Spleen (tissue), 13 donors: ENCODE results near the gene SPTLC1. TPM values are rescaled to one million over a fixed set of nuclear protein-coding genes. Genes with fewer than 3 reads are reported as not detected.

Source experiments
- DNase-seq: peaks from one replicate; pipeline ENCODE4 v3.0.0-alpha.2; 2020
- H3K27ac ChIP-seq, 8 donors: fragments of 200-600 bp; sonication (generic) in 7 of 8; 1 replicate in 4 of 8; 2 replicates in 4 of 8; pipeline versions ENCODE4 v1.5.0 to v1.8.0; 2016 to 2021; ENCODE audit warnings: inconsistent platforms in 4 of 8, mild to moderate bottlenecking in 4 of 8, moderate library complexity in 1 of 8
- H3K27me3 ChIP-seq, 7 donors: fragments of 200-600 bp; sonication (generic) in 6 of 7; replicated peaks in 1 of 7; 1 replicate in 4 of 7; 2 replicates in 3 of 7; pipeline versions ENCODE4 v1.5.0 to v1.8.0; 2016 to 2021; ENCODE audit warnings: inconsistent platforms in 3 of 7, mild to moderate bottlenecking in 1 of 7
- H3K36me3 ChIP-seq, 6 donors: fragments of 200-600 bp; sonication (generic) in 5 of 6; 1 replicate in 4 of 6; 2 replicates in 2 of 6; pipeline versions ENCODE4 v1.5.0 to v1.8.0; 2016 to 2021; ENCODE audit warnings: inconsistent platforms in 2 of 6
- H3K4me1 ChIP-seq, 6 donors: fragments of 200-600 bp; sonication (generic) in 5 of 6; 1 replicate in 3 of 6; 2 replicates in 3 of 6; pipeline versions ENCODE4 v1.5.0 to v1.8.0; 2016 to 2021; ENCODE audit warnings: inconsistent platforms in 3 of 6
- H3K4me3 ChIP-seq, 8 donors: fragments of 200-600 bp; sonication (generic) in 7 of 8; 1 replicate in 4 of 8; 2 replicates in 4 of 8; pipeline versions ENCODE4 v1.5.0 to v1.8.0; 2016 to 2021; ENCODE audit warnings: inconsistent platforms in 4 of 8, mild to moderate bottlenecking in 4 of 8, moderate library complexity in 2 of 8
- H3K9me3 ChIP-seq, 8 donors: fragments of 200-600 bp; sonication (generic) in 7 of 8; 1 replicate in 4 of 8; 2 replicates in 4 of 8; pipeline versions ENCODE4 v1.5.0 to v1.8.0; 2016 to 2021; ENCODE audit warnings: inconsistent platforms in 4 of 8
- CTCF ChIP-seq, 11 experiments: fragments of 200-600 bp in 7 of 11; fragments of 450-650 bp in 4 of 11; sonication (generic) in 4 of 11; IDR thresholded peaks in 8 of 11; conservative IDR thresholded peaks in 3 of 11; 1 replicate in 7 of 11; 2 replicates in 4 of 11; pipeline versions ENCODE4 v1.4.0 to v1.8.0; 2016 to 2021; ENCODE audit warnings: antibody characterized with exemption in 11 of 11, inconsistent platforms in 4 of 11, mild to moderate bottlenecking in 1 of 11
- POLR2A ChIP-seq, 3 donors: fragments of 450-650 bp; IDR thresholded peaks; one replicate each; pipeline ENCODE4 v1.5.1; 2017; ENCODE audit warnings: antibody characterized with exemption in 3 of 3, mild to moderate bottlenecking in 1 of 3
- POLR2AphosphoS5 ChIP-seq, 3 donors: sonication (generic); formaldehyde crosslinking; IDR thresholded peaks; one replicate each; pipeline ENCODE4 v1.5.1; 2017; ENCODE audit warnings: antibody characterized with exemption in 3 of 3
- WGBS, 5 donors: extraction: QIAGEN DNeasy Blood & Tissue Kit in 3 of 5; methylation state at CpG; one replicate each; pipeline versions ENCODE4 v1.1.5 to v1.1.7; 2013 to 2018; 5-methylcytosine and 5-hydroxymethylcytosine counted together
- intact Hi-C: fragments of 100-400 bp; cut with DNase I; formaldehyde crosslinking; loops from one replicate; pipeline ENCODE4 v1.15.0; 2023; ENCODE audit warnings: low total_unique reads
- long read RNA-seq, 2 donors: transcript quantifications; one replicate each; lab custom pipeline, GENCODE V29; 2026
- polyA plus RNA-seq, 3 donors: library from polyadenylated mRNA; stranded (reverse); fragments of 200-250 nt; gene quantifications; one replicate each; pipeline ENCODE4 v1.2.1, GENCODE V29; 2013
- total RNA-seq, 7 donors: library from RNA; depleted of rRNA in 3 of 7; stranded (reverse); fragments of >200 nt in 3 of 7; fragmentation: NEBNext Ultra II Directional in 4 of 7; extraction: Animal tissue kit (Norgen Biotek cat#: 25700) in 4 of 7; gene quantifications; one replicate each; pipeline versions ENCODE4 v1.1.0 to v1.2.1, GENCODE V29; 2016 to 2021
- donor health status: healthy with polysubstance abuse.
- donor health status: DM: no; HTN: no; CAD: no; lungs with moderate emphysema.
- donor health status: DM: no; HTN: no; CAD: no.
- donor health status: Bipolar disorder and iron deficiency.
- donor health status: healthy.
- donor health status: DM: no; HTN: no; CAD: no.
- donor health status: DM: yes; HTN: yes; CAD: no.

Gene SPTLC1
- 10 to 100 TPM; 46.9 to 75.1 (median 62.0) TPM for total RNA-seq
- polyA plus RNA-seq = 10 to 100 TPM; 15.9 to 21.0 (median 16.6) TPM
- long read RNA-seq, donor 1, transcript SPTLC1-201 (15 exons, 1,894 nt) = major isoform, 6 of 10 reads
- long read RNA-seq, donor 1, partial matches to known transcripts = 0 of 10 reads
- long read RNA-seq, donor 1, other reads (novel, unspliced or antisense) = 0 of 10 reads
- long read RNA-seq, donor 2, transcript SPTLC1-201 (15 exons, 1,894 nt) = major isoform, 12 of 13 reads
- long read RNA-seq, donor 2, partial matches to known transcripts = 0 of 13 reads
- long read RNA-seq, donor 2, other reads (novel, unspliced or antisense) = 0 of 13 reads

- Histone ChIP-seq H3K27ac (peak within 1 kb of the TSS; percentile 78 to 97 (median 92)), H3K4me3 (peak within 1 kb of the TSS; percentile 72 to 88 (median 83)), H3K4me1 (peaks cover 17 to 55% (median 38%) of the 10 kb centered on the region in 6 donors), H3K9me3 (peaks cover 0 to 3% (median 0%) of the 10 kb centered on the region in 8 donors), H3K36me3 (peaks cover 0 to 19% (median 4%) of the 10 kb centered on the region in 6 donors), H3K27me3 (no peaks in the 10 kb centered on the region)
- 0 to 1% (median 1%) methylated on average over 39 to 60 of the region's 60 CpGs for WGBS, 5 donors
- DNase-seq = peak; percentile 98
- TF ChIP-seq CTCF (IDR thresholded peaks at IDR 0.05 in 8 of 11, conservative IDR thresholded peaks at IDR 0.05 in 3 of 11) = peak in 2 of 11 experiments; percentile 4 to 15
- peak; percentile 99 to 100 (median 99) for TF ChIP-seq POLR2AphosphoS5 (IDR thresholded peaks at IDR 0.05)
- peak; percentile 85 to 98 (median 85) for TF ChIP-seq POLR2A (IDR thresholded peaks at IDR 0.05)
- intact Hi-C loops = no loop called here
Measured at GRCh38 chr9:92115071-92115858, at the start of gene SPTLC1. Gene SPTLC1, minus strand, starts transcription at chr9:92115413. Its CDS starts 43 bp downstream, at chr9:92115370.

GRCh38 chr9:92164975-92165374, 49.8 kb upstream of the SPTLC1 start:
- 94 to 97% (median 95%) methylated on average over 1 of the region's 1 CpG for WGBS, 5 donors

GRCh38 chr9:92164490-92164889, 49.3 kb upstream of the SPTLC1 start:
- no peak for DNase-seq
- Histone ChIP-seq H3K27me3 (peaks cover 0 to 4% (median 0%) of the 10 kb centered on the region in 7 donors), H3K4me3 (no peak overlapping the region), H3K4me1 (no peaks in the 10 kb centered on the region), H3K36me3 (no peaks in the 10 kb centered on the region), H3K9me3 (peaks cover 0 to 26% (median 21%) of the 10 kb centered on the region in 8 donors), H3K27ac (no peak overlapping the region)
- 88 to 97% (median 92%) methylated on average over 2 of the region's 2 CpGs for WGBS, 5 donors
- intact Hi-C loops = no loop called here
- TF ChIP-seq POLR2AphosphoS5 (IDR thresholded peaks at IDR 0.05) (no peak), CTCF (IDR thresholded peaks at IDR 0.05 in 8 of 11, conservative IDR thresholded peaks at IDR 0.05 in 3 of 11) (no peak), POLR2A (IDR thresholded peaks at IDR 0.05) (no peak)

More at GRCh38 chr9:92164975-92165374, 49.8 kb upstream of the SPTLC1 start:
- Histone ChIP-seq H3K4me1 (no peaks in the 10 kb centered on the region), H3K4me3 (no peak overlapping the region), H3K36me3 (no peaks in the 10 kb centered on the region), H3K27ac (no peak overlapping the region), H3K9me3 (peaks cover 0 to 26% (median 21%) of the 10 kb centered on the region in 8 donors), H3K27me3 (peaks cover 0 to 4% (median 0%) of the 10 kb centered on the region in 7 donors)
- no peak for DNase-seq
- TF ChIP-seq CTCF (IDR thresholded peaks at IDR 0.05 in 8 of 11, conservative IDR thresholded peaks at IDR 0.05 in 3 of 11) = no peak
- no peak for TF ChIP-seq POLR2AphosphoS5 (IDR thresholded peaks at IDR 0.05)
- no peak for TF ChIP-seq POLR2A (IDR thresholded peaks at IDR 0.05)
- intact Hi-C loops = no loop called here
